CD4-positive, alpha-beta T cell treated with Interleukin-6 for 4 hours (primary cell): ENCODE measurements around the gene NSG2.
"Not testable (repeated sequence)": the region's sequence is repeated elsewhere in the genome, so short reads cannot be mapped to it uniquely, and the experiment has no call there.

Experiments
- DNase-seq: peaks from one replicate; pipeline ENCODE4 v3.0.0-alpha.2; 2020; ENCODE audit warnings: mixed read lengths

NSG2 gene

GRCh38 chr5:174063082-174063756, 17.7 kb downstream of the NSG2 start:
- no peak for DNase-seq

GRCh38 chr5:174064171-174064570, 18.7 kb downstream of the NSG2 start:
- DNase-seq: no peak

- no peak for DNase-seq
Observed at GRCh38 chr5:174065528-174066197, 20.2 kb downstream of the NSG2 start.

GRCh38 chr5:174067499-174067898, 22.0 kb downstream of the NSG2 start:
- no peak for DNase-seq

GRCh38 chr5:174071484-174071883, 26.0 kb downstream of the NSG2 start:
- no peak for DNase-seq

GRCh38 chr5:174073122-174073660, 27.7 kb downstream of the NSG2 start:
- DNase-seq: no peak

GRCh38 chr5:174074369-174074768, 28.9 kb downstream of the NSG2 start:
- DNase-seq: no peak

GRCh38 chr5:174078416-174078815, 32.9 kb downstream of the NSG2 start:
- DNase-seq: no peak

- no peak for DNase-seq
Observed at GRCh38 chr5:174082286-174082685, 36.8 kb downstream of the NSG2 start.

GRCh38 chr5:174083056-174083827, 37.7 kb downstream of the NSG2 start:
- no peak for DNase-seq

GRCh38 chr5:174084691-174085154, 39.2 kb downstream of the NSG2 start:
- no peak for DNase-seq

GRCh38 chr5:174086751-174087150, 41.2 kb downstream of the NSG2 start:
- DNase-seq: no peak

GRCh38 chr5:174087783-174088182, 42.3 kb downstream of the NSG2 start:
- DNase-seq: no peak

- no peak for DNase-seq
Observed at GRCh38 chr5:174090129-174090528, 44.6 kb downstream of the NSG2 start.

GRCh38 chr5:174093123-174093522, 47.6 kb downstream of the NSG2 start:
- no peak for DNase-seq

- DNase-seq: no peak
Observed at GRCh38 chr5:174094857-174095606, 49.5 kb downstream of the NSG2 start.

GRCh38 chr5:174096619-174097018, 51.1 kb downstream of the NSG2 start:
- no peak for DNase-seq

GRCh38 chr5:174097486-174098185, 52.1 kb downstream of the NSG2 start:
- DNase-seq: no peak

- DNase-seq: no peak
Observed at GRCh38 chr5:174098694-174099093, 53.2 kb downstream of the NSG2 start.

GRCh38 chr5:174100490-174100889, 55.0 kb downstream of the NSG2 start:
- no peak for DNase-seq

GRCh38 chr5:174101195-174101730, 55.8 kb downstream of the NSG2 start:
- DNase-seq: no peak

- DNase-seq: not testable (repeated sequence)
Observed at GRCh38 chr5:174102574-174102973, 57.1 kb downstream of the NSG2 start.
